MCF 10A (cell line): Measurements from ENCODE around the gene RAB31. TPM values are rescaled to one million over a fixed set of nuclear protein-coding genes. Genes with fewer than 3 reads are reported as not detected.

Experiments used
- BruUV-seq: library from RNA; stranded (reverse); fragments of 400-500 nt; replicated peaks from 2 replicates; lab custom pipeline; 2021; lab: Mats Ljungman, UMichigan
- CTCF ChIA-PET: fragments of 300-600 bp; sonication (Branson Sonifier 250); formaldehyde crosslinking; extraction: SDS; loops from one replicate; lab custom pipeline; 2021; ENCODE audit warnings: antibody characterized with exemption, inconsistent platforms; lab: Yijun Ruan, JAX
- POLR2A ChIA-PET: fragments of 300-600, 350-650 bp; sonication (Branson Sonifier 250); formaldehyde crosslinking; extraction: SDS; loops from one replicate; lab custom pipeline; 2020; ENCODE audit warnings: antibody characterized with exemption, inconsistent platforms; lab: Yijun Ruan, JAX
- DNase-seq: peaks from one replicate; pipeline ENCODE4 v3.0.0-alpha.2; 2018; ENCODE audit not compliant: unreplicated experiment
- H3K27ac Mint-ChIP-seq: one replicate; pipeline ENCODE4 v1.8.0; 2022; ENCODE audit warnings: mild to moderate bottlenecking, low read depth, mixed read lengths; ENCODE audit not compliant: unreplicated experiment
- H3K27me3 Mint-ChIP-seq: one replicate; pipeline ENCODE4 v1.8.0; 2022; ENCODE audit warnings: mixed read lengths; ENCODE audit not compliant: insufficient read depth, unreplicated experiment
- H3K36me3 Mint-ChIP-seq: one replicate; pipeline ENCODE4 v1.8.0; 2022; ENCODE audit warnings: mild to moderate bottlenecking, moderate library complexity, mixed read lengths; ENCODE audit not compliant: insufficient read depth, unreplicated experiment
- H3K4me1 Mint-ChIP-seq: one replicate; pipeline ENCODE4 v1.8.0; 2022; ENCODE audit warnings: mixed read lengths; ENCODE audit not compliant: insufficient read depth, unreplicated experiment
- H3K4me3 Mint-ChIP-seq: one replicate; pipeline ENCODE4 v1.8.0; 2022; ENCODE audit warnings: mild to moderate bottlenecking, moderate library complexity, mixed read lengths; ENCODE audit not compliant: unreplicated experiment
- H3K9me3 Mint-ChIP-seq: one replicate; pipeline ENCODE4 v1.8.0; 2022; ENCODE audit warnings: mixed read lengths; ENCODE audit not compliant: unreplicated experiment
- intact Hi-C: fragments of 100-400 bp; cut with micrococcal nuclease; formaldehyde crosslinking; loops from 2 replicates; pipeline ENCODE4 v1.14.1; 2022
- total RNA-seq: library from RNA; stranded (reverse); gene quantifications from 2 replicates; pipeline ENCODE4 v1.2.3, GENCODE V29; 2022
- TF ChIP-seq, protein P1 (sequence below): fragments of 200-600 bp; IDR thresholded peaks from one replicate; pipeline ENCODE4 v1.8.0; 2022; ENCODE audit warnings: antibody characterized with exemption, mild to moderate bottlenecking; ENCODE audit not compliant: unreplicated experiment

RAB31 gene
- total RNA-seq, 1 experiment from 2014 or later, result 6.1 TPM

DNA sequence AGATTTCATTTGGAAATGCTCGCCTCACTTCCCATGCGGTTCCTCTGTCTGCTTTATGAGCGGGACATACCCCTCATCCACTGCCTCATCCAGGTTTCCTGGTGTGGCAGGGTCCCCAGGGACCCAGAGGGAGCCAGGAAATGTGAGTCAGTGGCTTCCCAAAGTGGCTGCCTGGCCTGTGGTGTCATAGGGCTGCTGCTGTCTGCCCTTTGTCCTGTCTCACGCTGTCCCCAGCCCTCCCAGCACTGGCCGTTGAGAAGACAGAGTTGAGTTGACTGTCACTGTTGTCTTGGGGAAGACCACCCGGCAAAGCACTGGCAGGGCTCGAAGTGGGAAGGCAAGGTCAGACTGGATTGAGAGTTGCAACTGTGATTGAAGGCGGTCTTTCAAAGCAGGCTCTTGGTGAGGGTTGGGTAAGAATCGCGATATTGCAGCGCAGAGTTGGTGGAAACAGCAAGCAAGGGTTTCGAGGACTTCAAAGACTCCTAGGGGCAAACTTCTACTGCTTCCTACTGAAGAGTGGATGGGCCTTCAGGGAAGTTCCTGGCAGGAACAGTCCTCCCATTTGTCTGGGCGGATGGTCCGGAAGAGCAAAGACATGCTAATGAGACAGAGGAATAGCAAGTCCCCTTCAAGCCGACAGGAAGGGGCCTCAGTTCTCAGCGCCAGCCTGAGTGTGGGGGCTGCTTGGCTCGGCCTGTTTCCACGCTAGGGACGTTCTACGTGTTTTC is 33.9 kb downstream of the RAB31 start:
- Mint-ChIP-seq H3K27me3 (no peaks in the 10 kb centered on the region), H3K27ac (peak overlapping the region; percentile 79), H3K36me3 (no peaks in the 10 kb centered on the region), H3K9me3 (peaks cover 8% of the 10 kb centered on the region), H3K4me1 (peaks cover 29% of the 10 kb centered on the region), H3K4me3 (no peak overlapping the region)
- TF ChIP-seq, protein P1, sequence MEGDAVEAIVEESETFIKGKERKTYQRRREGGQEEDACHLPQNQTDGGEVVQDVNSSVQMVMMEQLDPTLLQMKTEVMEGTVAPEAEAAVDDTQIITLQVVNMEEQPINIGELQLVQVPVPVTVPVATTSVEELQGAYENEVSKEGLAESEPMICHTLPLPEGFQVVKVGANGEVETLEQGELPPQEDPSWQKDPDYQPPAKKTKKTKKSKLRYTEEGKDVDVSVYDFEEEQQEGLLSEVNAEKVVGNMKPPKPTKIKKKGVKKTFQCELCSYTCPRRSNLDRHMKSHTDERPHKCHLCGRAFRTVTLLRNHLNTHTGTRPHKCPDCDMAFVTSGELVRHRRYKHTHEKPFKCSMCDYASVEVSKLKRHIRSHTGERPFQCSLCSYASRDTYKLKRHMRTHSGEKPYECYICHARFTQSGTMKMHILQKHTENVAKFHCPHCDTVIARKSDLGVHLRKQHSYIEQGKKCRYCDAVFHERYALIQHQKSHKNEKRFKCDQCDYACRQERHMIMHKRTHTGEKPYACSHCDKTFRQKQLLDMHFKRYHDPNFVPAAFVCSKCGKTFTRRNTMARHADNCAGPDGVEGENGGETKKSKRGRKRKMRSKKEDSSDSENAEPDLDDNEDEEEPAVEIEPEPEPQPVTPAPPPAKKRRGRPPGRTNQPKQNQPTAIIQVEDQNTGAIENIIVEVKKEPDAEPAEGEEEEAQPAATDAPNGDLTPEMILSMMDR, result no peak
- no TSS peak for BruUV-seq
- CTCF ChIA-PET, result interaction anchor here (0.8 kb wide), 1 partner anchor 17 kb away, joined by 3 read pairs; no protein-coding TSS in a partner anchor
- POLR2A ChIA-PET, result interaction anchor here (0.7 to 1.0 kb wide), 2 partner anchors 35 to 194 kb away, joined by 3 to 5 read pairs; no protein-coding TSS in a partner anchor
- intact Hi-C loops, result no loop called here
- DNase-seq, result peak; percentile 54

DNA sequence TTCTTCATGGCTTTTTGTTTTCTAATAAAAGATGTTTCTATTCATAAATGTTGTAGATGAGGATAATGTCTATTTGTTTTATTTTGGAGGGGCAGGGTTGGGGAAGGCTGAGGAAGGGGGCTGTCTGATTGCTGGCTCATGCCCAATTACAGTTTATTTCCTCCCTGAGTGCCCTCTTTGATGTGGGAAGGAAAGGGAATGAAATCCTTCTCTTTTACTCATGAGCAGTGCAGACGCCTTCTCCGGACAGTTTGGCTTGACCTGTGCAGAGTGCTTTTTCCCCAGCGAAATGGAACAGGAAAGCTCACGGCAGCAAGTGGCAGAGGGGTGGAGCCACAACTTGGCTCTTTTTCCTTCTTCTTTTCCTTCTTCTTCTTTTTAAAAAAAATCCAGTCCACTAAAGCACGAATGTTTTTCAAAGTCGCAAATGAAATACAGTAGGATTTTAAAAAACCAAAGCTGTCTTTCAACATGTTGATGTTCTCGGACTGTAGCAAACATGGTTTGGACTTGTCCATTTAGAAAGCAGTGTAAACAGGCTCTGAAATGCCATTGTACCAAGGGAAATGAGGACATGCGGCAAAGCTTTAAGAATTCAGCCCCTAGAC is 34.5 kb downstream of the RAB31 start:
- Mint-ChIP-seq H3K27ac (peak overlapping the region; percentile 79), H3K27me3 (no peaks in the 10 kb centered on the region), H3K4me1 (peaks cover 29% of the 10 kb centered on the region), H3K9me3 (peaks cover 8% of the 10 kb centered on the region), H3K4me3 (peak overlapping the region; percentile 48), H3K36me3 (no peaks in the 10 kb centered on the region)
- no TSS peak for BruUV-seq
- ChIA-PET POLR2A (interaction anchor here (0.6 to 1.8 kb wide), 13 partner anchors 8 to 1019 kb away, joined by 3 to 20 read pairs (median 4); partner anchors contain the start of gene VAPA), CTCF (interaction anchor here (0.7 to 1.3 kb wide), 4 partner anchors 18 to 377 kb away, joined by 3 to 5 read pairs (median 3); no protein-coding TSS in a partner anchor)
- intact Hi-C loops, result no loop called here
- peak; percentile 61 for DNase-seq
- TF ChIP-seq, protein P1, result no peak

DNA sequence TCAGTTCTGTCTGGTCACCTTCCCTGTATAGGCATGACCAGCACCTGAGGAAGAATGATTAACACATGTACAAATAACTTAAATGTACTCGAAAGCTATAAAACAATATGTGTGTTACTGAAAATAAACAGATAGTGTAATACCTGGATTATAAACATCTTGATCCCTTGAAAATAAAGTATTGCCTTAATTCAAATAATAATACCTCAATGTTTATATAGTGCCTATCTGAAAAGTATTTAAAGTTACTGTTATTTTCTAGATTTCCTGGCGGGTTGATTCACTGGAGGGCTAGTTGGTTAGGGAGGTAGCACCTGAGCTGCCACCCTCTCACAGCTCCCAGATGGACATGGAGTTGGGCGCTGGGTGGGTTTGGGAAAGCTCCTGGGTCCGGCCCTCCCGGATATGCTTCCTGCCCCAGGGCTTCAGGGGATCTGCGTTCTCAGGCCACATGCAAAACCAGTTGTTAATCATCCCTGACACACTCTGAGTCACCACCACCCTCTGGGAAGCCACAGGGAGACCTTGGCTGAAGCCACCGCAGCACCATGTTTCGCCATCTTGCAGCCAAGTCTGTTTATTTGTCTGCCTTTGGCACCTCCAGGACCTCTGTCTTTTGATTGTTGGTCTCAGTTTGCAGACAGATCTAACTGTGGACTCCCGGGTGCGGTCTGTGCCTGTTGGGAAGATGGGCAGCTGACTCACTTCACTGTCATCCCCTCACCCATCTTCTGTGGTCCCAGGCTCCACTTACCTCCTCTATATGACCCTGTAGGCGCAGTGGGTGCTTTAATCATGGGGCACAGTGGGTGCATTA is 35.3 kb downstream of the RAB31 start:
- TF ChIP-seq, protein P1, result no peak
- POLR2A ChIA-PET, result interaction anchor here (0.6 to 1.8 kb wide), 15 partner anchors 8 to 1018 kb away, joined by 3 to 20 read pairs (median 4); partner anchors contain the start of gene VAPA
- Mint-ChIP-seq H3K4me3 (peak overlapping the region; percentile 48), H3K9me3 (peaks cover 8% of the 10 kb centered on the region), H3K27ac (peak overlapping the region; percentile 79), H3K36me3 (no peaks in the 10 kb centered on the region), H3K27me3 (no peaks in the 10 kb centered on the region), H3K4me1 (peaks cover 29% of the 10 kb centered on the region)
- no TSS peak for BruUV-seq
- peak; percentile 99 for DNase-seq
- intact Hi-C loops, result no loop called here
- CTCF ChIA-PET, result interaction anchor here (0.7 to 1.3 kb wide), 5 partner anchors 11 to 377 kb away, joined by 3 to 5 read pairs (median 3); no protein-coding TSS in a partner anchor
